ENCODE data around the gene ATRIP.

- TF ChIP-seq CTCF (IDR thresholded peaks at IDR 0.05) (no peak), POLR2A (IDR thresholded peaks at IDR 0.05) (no peak), POLR2AphosphoS5 (IDR thresholded peaks at IDR 0.05) (no peak), EP300 (IDR thresholded peaks at IDR 0.05) (no peak)
These were observed 21.1 kb downstream of the ATRIP start for GRCh38 chr3:48467473-48468267.

All from upper lobe of left lung (tissue), 4 donors.